T-helper 2 cell treated with Interferon-gamma antibody and Interleukin-4, amounts not matched to agents 5 μg/mL and 100 μg/mL, for 36 hours (primary cell): Measurements from ENCODE around the gene LRG1.
"Not testable (repeated sequence)": the region's sequence is repeated elsewhere in the genome, so short reads cannot be mapped to it uniquely, and the experiment has no call there.

Source experiments
- DNase-seq: peaks from one replicate; pipeline ENCODE4 v3.0.0; 2021; ENCODE audit warnings: low spot score
- H3K27ac Mint-ChIP-seq: one replicate; pipeline ENCODE4 v1.8.0; 2021; ENCODE audit warnings: mild to moderate bottlenecking, mixed read lengths
- H3K27me3 Mint-ChIP-seq: one replicate; pipeline ENCODE4 v1.8.0; 2021; ENCODE audit warnings: low read depth, mixed read lengths
- H3K36me3 Mint-ChIP-seq: one replicate; pipeline ENCODE4 v1.8.0; 2021; ENCODE audit warnings: low read depth, mixed read lengths
- H3K4me1 Mint-ChIP-seq: one replicate; pipeline ENCODE4 v1.8.0; 2021; ENCODE audit warnings: low read depth, mixed read lengths
- H3K4me3 Mint-ChIP-seq: one replicate; pipeline ENCODE4 v1.8.0; 2022; ENCODE audit warnings: mild to moderate bottlenecking, moderate library complexity, mixed read lengths
- H3K9me3 Mint-ChIP-seq: one replicate; pipeline ENCODE4 v1.8.0; 2021; ENCODE audit warnings: mixed read lengths

The LRG1 gene

GRCh38 chr19:4550479-4551050 is 10.7 kb upstream of the LRG1 start:
- H3K9me3 Mint-ChIP-seq, result no peaks in the 10 kb centered on the region
- no peak overlapping the region for H3K4me3 Mint-ChIP-seq
- H3K27ac Mint-ChIP-seq, result no peak overlapping the region
- H3K27me3 Mint-ChIP-seq, result no peaks in the 10 kb centered on the region
- no peaks in the 10 kb centered on the region for H3K4me1 Mint-ChIP-seq
- DNase-seq, result no peak
- H3K36me3 Mint-ChIP-seq, result no peaks in the 10 kb centered on the region

- H3K27ac Mint-ChIP-seq, result no peak overlapping the region
- no peaks in the 10 kb centered on the region for H3K9me3 Mint-ChIP-seq
- no peaks in the 10 kb centered on the region for H3K36me3 Mint-ChIP-seq
- no peak overlapping the region for H3K4me3 Mint-ChIP-seq
- H3K27me3 Mint-ChIP-seq, result no peaks in the 10 kb centered on the region
- DNase-seq, result no peak
- H3K4me1 Mint-ChIP-seq, result no peaks in the 10 kb centered on the region
Observed at GRCh38 chr19:4550018-4550417, 10.2 kb upstream of the LRG1 start.

GRCh38 chr19:4548238-4548584 is 8.4 kb upstream of the LRG1 start:
- DNase-seq, result no peak
- Mint-ChIP-seq H3K4me1 (no peaks in the 10 kb centered on the region), H3K36me3 (no peaks in the 10 kb centered on the region), H3K27me3 (no peaks in the 10 kb centered on the region), H3K4me3 (no peak overlapping the region), H3K27ac (no peak overlapping the region), H3K9me3 (no peaks in the 10 kb centered on the region)

- no peak for DNase-seq
Observed at GRCh38 chr19:4547303-4548237, 7.7 kb upstream of the LRG1 start.

GRCh38 chr19:4543842-4544647 is 4.2 kb upstream of the LRG1 start:
- H3K4me1 Mint-ChIP-seq, result peaks cover 2% of the 10 kb centered on the region

More at GRCh38 chr19:4547303-4548237, 7.7 kb upstream of the LRG1 start:
- Mint-ChIP-seq H3K27me3 (no peaks in the 10 kb centered on the region), H3K4me3 (no peak overlapping the region), H3K4me1 (no peaks in the 10 kb centered on the region), H3K36me3 (no peaks in the 10 kb centered on the region), H3K9me3 (no peaks in the 10 kb centered on the region), H3K27ac (no peak overlapping the region)

GRCh38 chr19:4542896-4543841 is 3.3 kb upstream of the LRG1 start:
- Mint-ChIP-seq H3K9me3 (peaks cover 4% of the 10 kb centered on the region), H3K27me3 (no peaks in the 10 kb centered on the region), H3K27ac (no peak overlapping the region), H3K4me3 (no peak overlapping the region), H3K36me3 (no peaks in the 10 kb centered on the region), H3K4me1 (peaks cover 2% of the 10 kb centered on the region)
- no peak for DNase-seq

More at GRCh38 chr19:4543842-4544647, 4.2 kb upstream of the LRG1 start:
- no peak for DNase-seq
- Mint-ChIP-seq H3K27me3 (no peaks in the 10 kb centered on the region), H3K9me3 (peaks cover 4% of the 10 kb centered on the region), H3K27ac (no peak overlapping the region), H3K4me3 (no peak overlapping the region), H3K36me3 (no peaks in the 10 kb centered on the region)

GRCh38 chr19:4541806-4542145 is 1.9 kb upstream of the LRG1 start:
- H3K4me3 Mint-ChIP-seq, DNase-seq, H3K27ac Mint-ChIP-seq, H3K9me3 Mint-ChIP-seq, H3K4me1 Mint-ChIP-seq, H3K27me3 Mint-ChIP-seq, H3K36me3 Mint-ChIP-seq: not testable (repeated sequence)

- Mint-ChIP-seq H3K27ac (no peak overlapping the region), H3K36me3 (no peaks in the 10 kb centered on the region), H3K4me1 (peaks cover 2% of the 10 kb centered on the region), H3K27me3 (no peaks in the 10 kb centered on the region), H3K9me3 (peaks cover 4% of the 10 kb centered on the region), H3K4me3 (no peak overlapping the region)
- no peak for DNase-seq
Observed at GRCh38 chr19:4541114-4541805, 1.4 kb upstream of the LRG1 start.

- Mint-ChIP-seq H3K4me3 (no peak overlapping the region), H3K27ac (no peak overlapping the region), H3K4me1 (peaks cover 3% of the 10 kb centered on the region), H3K27me3 (peaks cover 4% of the 10 kb centered on the region), H3K9me3 (peaks cover 4% of the 10 kb centered on the region), H3K36me3 (no peaks in the 10 kb centered on the region)
- no peak for DNase-seq
Observed at GRCh38 chr19:4539169-4539692, 605 bp downstream of the LRG1 start.

GRCh38 chr19:4538601-4538954 is 1.3 kb downstream of the LRG1 start:
- Mint-ChIP-seq H3K27me3 (peaks cover 7% of the 10 kb centered on the region), H3K4me1 (peaks cover 3% of the 10 kb centered on the region), H3K36me3 (no peaks in the 10 kb centered on the region), H3K9me3 (peaks cover 4% of the 10 kb centered on the region), H3K4me3 (no peak overlapping the region), H3K27ac (no peak overlapping the region)
- DNase-seq, result no peak

GRCh38 chr19:4537953-4538600 is 1.8 kb downstream of the LRG1 start:
- Mint-ChIP-seq H3K9me3 (peaks cover 4% of the 10 kb centered on the region), H3K4me3 (no peak overlapping the region), H3K27me3 (peaks cover 11% of the 10 kb centered on the region), H3K27ac (no peak overlapping the region), H3K36me3 (no peaks in the 10 kb centered on the region), H3K4me1 (peaks cover 3% of the 10 kb centered on the region)
- DNase-seq, result no peak

GRCh38 chr19:4536798-4537197 is 3.0 kb downstream of the LRG1 start:
- no peak overlapping the region for H3K4me3 Mint-ChIP-seq
- H3K9me3 Mint-ChIP-seq, result peaks cover 4% of the 10 kb centered on the region
- no peak for DNase-seq
- H3K4me1 Mint-ChIP-seq, result peaks cover 3% of the 10 kb centered on the region
- no peak overlapping the region for H3K27ac Mint-ChIP-seq
- H3K27me3 Mint-ChIP-seq, result peaks cover 11% of the 10 kb centered on the region
- no peaks in the 10 kb centered on the region for H3K36me3 Mint-ChIP-seq
